Measurements from ENCODE around the gene STYK1.

STYK1 gene

GRCh38 chr12:10673659-10674384, at the start of gene STYK1:
Gene STYK1, minus strand, starts transcription at chr12:10674052. Its CDS starts 39,434 bp downstream, at chr12:10634618.
- DNase-seq (ENCODE audit: low read depth) = peak; percentile 71

- DNase-seq (ENCODE audit: low read depth) = peak; percentile 55
These were observed 49.3 kb upstream of the STYK1 start, which contains the start of gene YBX3 for GRCh38 chr12:10722905-10723746. Gene YBX3, minus strand, starts transcription at chr12:10723323. Its CDS starts 212 bp downstream, at chr12:10723111.

GRCh38 chr12:10722502-10722904, 48.7 kb upstream of the STYK1 start:
- peak; percentile 54 for DNase-seq (ENCODE audit: low read depth)

- DNase-seq (ENCODE audit: low read depth) = peak; percentile 51
These were observed 48.0 kb upstream of the STYK1 start for GRCh38 chr12:10721651-10722501.

GRCh38 chr12:10720974-10721650, 47.3 kb upstream of the STYK1 start:
- DNase-seq (ENCODE audit: low read depth) = no peak

- no peak for DNase-seq (ENCODE audit: low read depth)
These were observed 45.6 kb upstream of the STYK1 start for GRCh38 chr12:10719482-10719881.

GRCh38 chr12:10718279-10718821, 44.5 kb upstream of the STYK1 start:
- DNase-seq (ENCODE audit: low read depth) = no peak

- no peak for DNase-seq (ENCODE audit: low read depth)
These were observed 43.6 kb upstream of the STYK1 start for GRCh38 chr12:10717410-10717809.

GRCh38 chr12:10716704-10717315, 43.0 kb upstream of the STYK1 start:
- DNase-seq (ENCODE audit: low read depth) = no peak

- no peak for DNase-seq (ENCODE audit: low read depth)
These were observed 42.4 kb upstream of the STYK1 start for GRCh38 chr12:10716277-10716676.

- no peak for DNase-seq (ENCODE audit: low read depth)
These were observed 41.6 kb upstream of the STYK1 start for GRCh38 chr12:10715491-10715890.

GRCh38 chr12:10709808-10710207, 36.0 kb upstream of the STYK1 start:
- no peak for DNase-seq (ENCODE audit: low read depth)

GRCh38 chr12:10708862-10709261, 35.0 kb upstream of the STYK1 start:
- DNase-seq (ENCODE audit: low read depth) = no peak

- no peak for DNase-seq (ENCODE audit: low read depth)
These were observed 31.8 kb upstream of the STYK1 start for GRCh38 chr12:10705655-10706054.

- no peak for DNase-seq (ENCODE audit: low read depth)
These were observed 28.0 kb upstream of the STYK1 start for GRCh38 chr12:10701843-10702242.

GRCh38 chr12:10701131-10701681, 27.4 kb upstream of the STYK1 start:
- peak; percentile 18 for DNase-seq (ENCODE audit: low read depth)

- no peak for DNase-seq (ENCODE audit: low read depth)
These were observed 26.7 kb upstream of the STYK1 start for GRCh38 chr12:10700581-10700980.

GRCh38 chr12:10697862-10698261, 24.0 kb upstream of the STYK1 start:
- no peak for DNase-seq (ENCODE audit: low read depth)

GRCh38 chr12:10697156-10697555, 23.3 kb upstream of the STYK1 start:
- no peak for DNase-seq (ENCODE audit: low read depth)

- DNase-seq (ENCODE audit: low read depth) = no peak
These were observed 17.1 kb upstream of the STYK1 start for GRCh38 chr12:10690906-10691305.

GRCh38 chr12:10689146-10689545, 15.3 kb upstream of the STYK1 start:
- no peak for DNase-seq (ENCODE audit: low read depth)
